Testis (tissue), 2 donors: ENCODE measurements around the gene CCL24.

ENCODE experiments used
- POLR2A ChIP-seq: fragments of 450-650 bp; IDR thresholded peaks from one replicate; pipeline ENCODE4 v1.6.1; 2017; ENCODE audit warnings: antibody characterized with exemption, mild to moderate bottlenecking, moderate library complexity
- TF ChIP-seq, protein P1 (sequence below), 3 experiments: fragments of 450-650 bp in 2 of 3; fragments of 200-600 bp in 1 of 3; sonication (generic) in 1 of 3; IDR thresholded peaks; one replicate each; pipeline ENCODE4 v1.5.1; 2016 to 2019; ENCODE audit warnings: antibody characterized with exemption in 3 of 3, mild to moderate bottlenecking in 2 of 3, moderate library complexity in 1 of 3

DNA sequence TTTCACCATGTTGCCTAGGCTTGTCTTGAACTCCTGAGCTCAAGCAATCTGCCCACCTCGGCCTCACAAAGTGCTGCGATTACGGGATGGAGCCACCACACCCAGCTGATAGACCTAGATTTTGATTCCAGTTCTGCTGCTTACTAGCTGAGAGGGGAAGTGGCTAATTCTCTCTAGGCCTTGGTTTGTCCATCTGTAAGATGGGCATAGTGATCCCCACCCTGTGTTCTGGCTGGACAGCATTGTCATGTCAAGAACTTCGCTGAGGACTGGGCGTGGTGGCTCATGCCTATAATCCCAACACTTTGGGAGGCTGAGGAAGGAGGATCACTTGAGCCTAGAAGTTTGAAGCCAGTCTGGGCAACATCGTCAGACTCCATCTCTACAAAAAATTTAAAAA lies 17.4 kb upstream of the CCL24 start:
- TF ChIP-seq, protein P1, sequence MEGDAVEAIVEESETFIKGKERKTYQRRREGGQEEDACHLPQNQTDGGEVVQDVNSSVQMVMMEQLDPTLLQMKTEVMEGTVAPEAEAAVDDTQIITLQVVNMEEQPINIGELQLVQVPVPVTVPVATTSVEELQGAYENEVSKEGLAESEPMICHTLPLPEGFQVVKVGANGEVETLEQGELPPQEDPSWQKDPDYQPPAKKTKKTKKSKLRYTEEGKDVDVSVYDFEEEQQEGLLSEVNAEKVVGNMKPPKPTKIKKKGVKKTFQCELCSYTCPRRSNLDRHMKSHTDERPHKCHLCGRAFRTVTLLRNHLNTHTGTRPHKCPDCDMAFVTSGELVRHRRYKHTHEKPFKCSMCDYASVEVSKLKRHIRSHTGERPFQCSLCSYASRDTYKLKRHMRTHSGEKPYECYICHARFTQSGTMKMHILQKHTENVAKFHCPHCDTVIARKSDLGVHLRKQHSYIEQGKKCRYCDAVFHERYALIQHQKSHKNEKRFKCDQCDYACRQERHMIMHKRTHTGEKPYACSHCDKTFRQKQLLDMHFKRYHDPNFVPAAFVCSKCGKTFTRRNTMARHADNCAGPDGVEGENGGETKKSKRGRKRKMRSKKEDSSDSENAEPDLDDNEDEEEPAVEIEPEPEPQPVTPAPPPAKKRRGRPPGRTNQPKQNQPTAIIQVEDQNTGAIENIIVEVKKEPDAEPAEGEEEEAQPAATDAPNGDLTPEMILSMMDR (IDR thresholded peaks at IDR 0.05): no peak
- TF ChIP-seq POLR2A: no peak
